ENCODE data around the gene KLRF2. TPM values are rescaled to one million over a fixed set of nuclear protein-coding genes. Genes with fewer than 3 reads are reported as not detected.

KLRF2 gene
- total RNA-seq, 5 donors from 2014 or later (not counting 1 experiment from before 2014, with no cell fraction given) = not detected

DNA sequence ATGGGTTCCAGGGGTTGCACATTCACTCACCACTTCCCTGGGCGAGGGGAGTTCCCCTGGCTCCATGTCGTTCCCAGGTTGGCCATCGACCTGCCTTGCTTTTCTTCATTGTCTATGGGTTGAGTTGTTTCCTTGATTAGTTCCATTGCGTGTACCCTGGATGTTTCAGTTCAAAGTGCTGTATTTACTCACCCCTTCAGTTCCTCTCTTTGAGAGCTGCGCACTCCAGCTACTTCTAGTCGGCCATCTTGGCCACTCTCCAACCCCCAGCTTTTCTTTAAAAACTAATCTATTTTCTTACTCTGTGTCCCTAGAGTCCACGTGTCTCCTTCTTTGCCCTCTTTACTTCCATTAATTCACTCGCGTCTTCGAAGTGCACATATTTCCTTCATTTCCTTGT, 39.2 kb downstream of the KLRF2 start:
- 88% methylated on average over 6 of the region's 10 CpGs for WGBS (ENCODE audit: insufficient coverage)
- H3K36me3 ChIP-seq (ENCODE audit: control insufficient read depth in 2 of 2, extremely low read depth in 1 of 2, insufficient read depth in 1 of 2, low read length in 1 of 2) = no peaks in the 10 kb centered on the region
- Mint-ChIP-seq H3K4me1 (peaks cover 10 to 20% (median 12%) of the 10 kb centered on the region in 3 donors), H3K27me3 (peaks cover 2 to 3% of the 10 kb centered on the region in 2 donors), H3K4me3 (no peak overlapping the region), H3K9me3 (no peaks in the 10 kb centered on the region), H3K27ac (no peak overlapping the region), H3K36me3 (no peaks in the 10 kb centered on the region)
- H3K9me3 ChIP-seq = no peaks in the 10 kb centered on the region
- peaks cover 0 to 12% of the 10 kb centered on the region in 2 experiments for H3K27me3 ChIP-seq (replicated peaks in 1 of 2; ENCODE audit: control insufficient read depth in 2 of 2, extremely low read depth in 1 of 2, insufficient read depth in 2 of 2, low read length in 1 of 2)
- POLR2A ChIA-PET = no interaction called here
- ATAC-seq (replicated peaks in 1 of 4) (no peak), DNase-seq (no peak)
- no peak overlapping the region for H3K4me3 ChIP-seq (ENCODE audit: control insufficient read depth in 1 of 2, extremely low read depth in 1 of 2, low read length in 1 of 2)
- peaks cover 0 to 2% of the 10 kb centered on the region in 2 experiments for H3K4me1 ChIP-seq (ENCODE audit: control insufficient read depth in 1 of 2, extremely low read depth in 1 of 2, insufficient read depth in 2 of 2, low read length in 2 of 2)
- CTCF ChIA-PET = interaction anchor here in 1 of 2 donors (0.6 to 1.4 kb wide), 2 partner anchors 107 to 1051 kb away, joined by 3 read pairs; no protein-coding TSS in a partner anchor
- no peak overlapping the region for H3K27ac ChIP-seq (ENCODE audit: low read length)

DNA sequence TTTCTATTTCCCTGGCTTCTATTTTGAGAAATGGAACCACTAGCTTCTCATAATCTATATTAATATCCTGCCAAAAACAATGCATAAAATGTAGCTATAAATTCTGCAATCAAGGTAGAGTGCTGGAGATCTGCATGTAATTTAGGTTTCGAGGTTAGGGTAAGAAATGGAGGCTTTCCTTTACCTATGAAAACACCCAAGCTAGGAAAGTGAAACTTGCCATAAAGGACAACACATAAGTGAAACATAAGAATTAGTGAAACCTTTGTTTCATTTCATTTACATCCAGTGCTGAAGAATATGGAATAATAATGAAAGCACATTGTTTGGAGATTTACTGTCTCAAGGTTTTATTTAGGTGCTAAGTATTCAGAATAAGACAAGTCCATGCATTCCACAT, 41.1 kb downstream of the KLRF2 start:
- CTCF ChIA-PET = interaction anchor here (0.5 to 1.7 kb wide), 6 partner anchors 13 to 319 kb away, joined by 3 to 5 read pairs (median 4); no protein-coding TSS in a partner anchor
- Histone ChIP-seq H3K4me3 (ENCODE audit: control insufficient read depth in 1 of 2, extremely low read depth in 1 of 2, low read length in 1 of 2) (no peak overlapping the region), H3K27ac (ENCODE audit: low read length) (no peak overlapping the region), H3K9me3 (no peaks in the 10 kb centered on the region), H3K4me1 (ENCODE audit: control insufficient read depth in 1 of 2, extremely low read depth in 1 of 2, insufficient read depth in 2 of 2, low read length in 2 of 2) (peaks cover 2 to 3% of the 10 kb centered on the region in 2 experiments), H3K27me3 (replicated peaks in 1 of 2; ENCODE audit: control insufficient read depth in 2 of 2, extremely low read depth in 1 of 2, insufficient read depth in 2 of 2, low read length in 1 of 2) (peaks cover 0 to 12% of the 10 kb centered on the region in 2 experiments), H3K36me3 (ENCODE audit: control insufficient read depth in 2 of 2, extremely low read depth in 1 of 2, insufficient read depth in 1 of 2, low read length in 1 of 2) (no peaks in the 10 kb centered on the region)
- Mint-ChIP-seq H3K27me3 (peaks cover 2 to 3% of the 10 kb centered on the region in 2 donors), H3K27ac (no peak overlapping the region), H3K36me3 (no peaks in the 10 kb centered on the region), H3K4me1 (peaks cover 13 to 25% (median 15%) of the 10 kb centered on the region in 3 donors), H3K9me3 (no peaks in the 10 kb centered on the region), H3K4me3 (no peak overlapping the region)
- no CpG with 5 or more reads among the region's 1 CpG for WGBS (ENCODE audit: insufficient coverage)
- no peak for DNase-seq
- POLR2A ChIA-PET = interaction anchor here in 1 of 2 donors (0.9 kb wide), 1 partner anchor 10 kb away, joined by 3 read pairs; the partner anchor contains the start of gene CLEC2A
- no peak for ATAC-seq (replicated peaks in 1 of 4)

DNA sequence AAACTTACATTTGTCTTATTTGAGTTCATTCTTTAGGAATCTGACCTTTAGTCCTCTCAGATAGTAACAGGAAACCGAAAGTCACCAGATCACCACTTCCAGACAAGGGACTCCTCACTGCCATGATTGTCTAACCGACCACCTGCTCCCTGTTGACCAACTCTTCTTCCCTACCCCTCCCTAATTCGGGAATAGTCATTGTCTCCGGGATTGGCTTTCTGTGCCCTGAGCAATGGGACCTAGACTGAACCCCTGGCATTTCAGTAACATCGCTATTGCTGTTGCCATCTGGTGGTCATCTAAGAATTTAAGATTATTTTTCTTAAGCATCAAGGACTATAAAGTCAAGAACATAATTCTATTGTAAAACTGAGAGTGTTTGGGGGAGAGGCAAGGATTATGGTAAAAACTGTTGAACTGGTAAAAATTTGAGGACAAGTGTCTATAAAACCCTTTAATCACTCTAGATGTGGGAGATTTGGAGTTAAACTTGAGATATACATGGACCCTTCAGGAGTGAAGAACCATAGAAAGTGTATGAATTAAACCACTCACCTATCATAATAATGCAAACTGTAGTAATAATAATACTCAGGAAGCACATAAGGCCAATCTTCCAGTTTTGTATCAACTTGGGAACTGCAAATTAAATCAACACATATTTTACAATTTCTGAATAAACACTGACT, 44.6 kb downstream of the KLRF2 start:
- no peaks in the 10 kb centered on the region for H3K27me3 ChIP-seq (replicated peaks in 1 of 2; ENCODE audit: control insufficient read depth in 2 of 2, extremely low read depth in 1 of 2, insufficient read depth in 2 of 2, low read length in 1 of 2)
- no peak overlapping the region for H3K27ac ChIP-seq (ENCODE audit: low read length)
- POLR2A ChIA-PET = no interaction called here
- no CpG with 5 or more reads among the region's 5 CpGs for WGBS (ENCODE audit: insufficient coverage)
- H3K27me3 Mint-ChIP-seq = peaks cover 4 to 9% of the 10 kb centered on the region in 2 donors
- H3K4me3 Mint-ChIP-seq = peak overlapping the region; percentile 47 to 72 (median 60)
- H3K4me1 ChIP-seq (ENCODE audit: control insufficient read depth in 1 of 2, extremely low read depth in 1 of 2, insufficient read depth in 2 of 2, low read length in 2 of 2) = peaks cover 2 to 3% of the 10 kb centered on the region in 2 experiments
- ATAC-seq (replicated peaks in 1 of 4) (peak in 3 of 4 experiments; percentile 48 to 66 (median 63)), DNase-seq (peak in 11 of 35 experiments; percentile 2 to 68 (median 15))
- CTCF ChIA-PET = interaction anchor here (0.5 to 2.3 kb wide), 10 partner anchors 12 to 215 kb away, joined by 3 to 20 read pairs (median 4); no protein-coding TSS in a partner anchor
- peak overlapping the region; percentile 16 to 38 for H3K4me3 ChIP-seq (ENCODE audit: control insufficient read depth in 1 of 2, extremely low read depth in 1 of 2, low read length in 1 of 2)
- no peaks in the 10 kb centered on the region for H3K9me3 ChIP-seq
- H3K36me3 Mint-ChIP-seq = no peaks in the 10 kb centered on the region
- no peaks in the 10 kb centered on the region for H3K9me3 Mint-ChIP-seq
- H3K4me1 Mint-ChIP-seq = peaks cover 13 to 25% (median 15%) of the 10 kb centered on the region in 3 donors
- no peaks in the 10 kb centered on the region for H3K36me3 ChIP-seq (ENCODE audit: control insufficient read depth in 2 of 2, extremely low read depth in 1 of 2, insufficient read depth in 1 of 2, low read length in 1 of 2)
- H3K27ac Mint-ChIP-seq = no peak overlapping the region

DNA sequence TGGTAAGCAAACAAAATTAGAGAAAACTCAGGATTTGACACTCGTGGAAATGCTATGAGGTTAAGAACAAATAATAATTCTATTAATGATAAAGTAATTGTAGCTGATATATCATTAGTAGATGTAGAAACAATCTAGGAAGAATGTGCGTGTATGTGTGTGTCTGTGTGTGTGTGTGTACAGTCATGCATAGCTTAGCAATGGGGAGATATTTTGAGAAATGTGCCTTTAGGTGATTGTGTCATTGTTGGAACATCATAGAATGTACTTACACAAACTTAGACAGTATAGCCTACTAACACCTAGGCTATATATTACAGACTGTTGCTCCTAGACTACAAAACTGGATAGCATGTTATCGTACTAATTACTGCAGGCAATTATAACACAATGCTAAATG, 45.6 kb downstream of the KLRF2 start:
- H3K36me3 ChIP-seq (ENCODE audit: control insufficient read depth in 2 of 2, extremely low read depth in 1 of 2, insufficient read depth in 1 of 2, low read length in 1 of 2) = no peaks in the 10 kb centered on the region
- H3K27ac ChIP-seq (ENCODE audit: low read length) = no peak overlapping the region
- peaks cover 2 to 3% of the 10 kb centered on the region in 2 experiments for H3K4me1 ChIP-seq (ENCODE audit: control insufficient read depth in 1 of 2, extremely low read depth in 1 of 2, insufficient read depth in 2 of 2, low read length in 2 of 2)
- no peak overlapping the region for H3K27ac Mint-ChIP-seq
- CTCF ChIA-PET = interaction anchor here (0.9 to 2.1 kb wide), 6 partner anchors 110 to 214 kb away, joined by 3 to 14 read pairs (median 6); no protein-coding TSS in a partner anchor
- POLR2A ChIA-PET = no interaction called here
- no peaks in the 10 kb centered on the region for H3K9me3 Mint-ChIP-seq
- no peak overlapping the region for H3K4me3 Mint-ChIP-seq
- H3K4me1 Mint-ChIP-seq = peaks cover 13 to 21% (median 15%) of the 10 kb centered on the region in 3 donors
- DNase-seq = no peak
- H3K4me3 ChIP-seq (ENCODE audit: control insufficient read depth in 1 of 2, extremely low read depth in 1 of 2, low read length in 1 of 2) = no peak overlapping the region
- no peak for ATAC-seq (replicated peaks in 1 of 4)
- H3K27me3 ChIP-seq (replicated peaks in 1 of 2; ENCODE audit: control insufficient read depth in 2 of 2, extremely low read depth in 1 of 2, insufficient read depth in 2 of 2, low read length in 1 of 2) = no peaks in the 10 kb centered on the region
- H3K36me3 Mint-ChIP-seq = no peaks in the 10 kb centered on the region
- no peaks in the 10 kb centered on the region for H3K9me3 ChIP-seq
- peaks cover 4 to 9% of the 10 kb centered on the region in 2 donors for H3K27me3 Mint-ChIP-seq
- WGBS (ENCODE audit: insufficient coverage) = 100% methylated on average over 1 of the region's 3 CpGs

DNA sequence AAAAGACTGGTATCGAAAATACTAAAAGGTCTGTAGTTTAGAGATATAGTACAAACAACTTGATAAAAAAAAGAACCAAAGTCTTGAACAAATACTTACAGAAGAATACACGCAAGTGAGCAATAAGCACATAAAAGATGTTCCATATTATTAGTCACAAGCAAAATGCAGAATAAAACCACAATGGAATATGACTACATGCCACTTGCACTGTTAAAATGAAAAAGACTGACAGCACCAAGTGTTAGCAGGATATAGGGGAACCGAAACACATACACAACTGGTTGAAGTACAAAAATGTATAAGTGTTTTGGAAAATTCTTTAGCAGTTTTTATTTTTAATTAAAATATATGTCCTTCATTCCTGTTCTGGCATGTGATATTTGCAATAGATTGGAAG, 47.3 kb downstream of the KLRF2 start:
- H3K4me3 Mint-ChIP-seq = no peak overlapping the region
- H3K36me3 Mint-ChIP-seq = no peaks in the 10 kb centered on the region
- Histone ChIP-seq H3K27ac (ENCODE audit: low read length) (no peak overlapping the region), H3K36me3 (ENCODE audit: control insufficient read depth in 2 of 2, extremely low read depth in 1 of 2, insufficient read depth in 1 of 2, low read length in 1 of 2) (no peaks in the 10 kb centered on the region), H3K4me3 (ENCODE audit: control insufficient read depth in 1 of 2, extremely low read depth in 1 of 2, low read length in 1 of 2) (no peak overlapping the region), H3K27me3 (replicated peaks in 1 of 2; ENCODE audit: control insufficient read depth in 2 of 2, extremely low read depth in 1 of 2, insufficient read depth in 2 of 2, low read length in 1 of 2) (no peaks in the 10 kb centered on the region), H3K4me1 (ENCODE audit: control insufficient read depth in 1 of 2, extremely low read depth in 1 of 2, insufficient read depth in 2 of 2, low read length in 2 of 2) (peaks cover 0 to 3% of the 10 kb centered on the region in 2 experiments), H3K9me3 (no peaks in the 10 kb centered on the region)
- ATAC-seq (replicated peaks in 1 of 4) (no peak), DNase-seq (no peak)
- peaks cover 7 to 9% of the 10 kb centered on the region in 2 donors for H3K27me3 Mint-ChIP-seq
- no peaks in the 10 kb centered on the region for H3K9me3 Mint-ChIP-seq
- no peak overlapping the region for H3K27ac Mint-ChIP-seq
- peaks cover 3 to 6% (median 3%) of the 10 kb centered on the region in 3 donors for H3K4me1 Mint-ChIP-seq
- POLR2A ChIA-PET = interaction anchor here in 1 of 2 donors (0.6 kb wide), 1 partner anchor 288 kb away, joined by 3 read pairs; no protein-coding TSS in a partner anchor
- 100% methylated on average over 1 of the region's 3 CpGs for WGBS (ENCODE audit: insufficient coverage)
- CTCF ChIA-PET = interaction anchor here in 1 of 2 donors (2.1 kb wide), 1 partner anchor 112 kb away, joined by 9 read pairs; no protein-coding TSS in a partner anchor

DNA sequence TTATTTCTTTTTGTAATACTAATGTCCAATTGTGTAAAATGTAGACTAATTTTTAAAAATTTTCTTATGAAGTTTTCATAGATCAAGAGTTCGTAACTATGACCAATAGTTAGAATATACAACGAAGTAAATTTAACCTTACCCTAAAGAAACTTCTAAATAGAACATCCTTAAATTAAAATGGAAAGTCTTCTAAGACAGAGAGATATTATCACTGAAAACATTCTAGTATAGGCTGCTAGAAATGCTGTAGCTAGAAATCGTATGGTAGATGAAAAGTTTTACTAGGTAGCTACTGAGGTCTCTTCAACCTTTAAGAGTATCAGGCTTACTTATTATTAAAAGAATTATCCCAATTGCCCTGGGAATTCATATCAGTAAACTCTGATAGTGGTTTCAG, 50.0 kb downstream of the KLRF2 start:
- no peaks in the 10 kb centered on the region for H3K36me3 Mint-ChIP-seq
- POLR2A ChIA-PET = no interaction called here

More for the DNA sequence above, 50.0 kb downstream of the KLRF2 start:
- H3K9me3 Mint-ChIP-seq = no peaks in the 10 kb centered on the region
- Histone ChIP-seq H3K4me1 (ENCODE audit: control insufficient read depth in 1 of 2, extremely low read depth in 1 of 2, insufficient read depth in 2 of 2, low read length in 2 of 2) (no peaks in the 10 kb centered on the region), H3K27ac (ENCODE audit: low read length) (no peak overlapping the region), H3K4me3 (ENCODE audit: control insufficient read depth in 1 of 2, extremely low read depth in 1 of 2, low read length in 1 of 2) (no peak overlapping the region), H3K9me3 (no peaks in the 10 kb centered on the region), H3K27me3 (replicated peaks in 1 of 2; ENCODE audit: control insufficient read depth in 2 of 2, extremely low read depth in 1 of 2, insufficient read depth in 2 of 2, low read length in 1 of 2) (no peaks in the 10 kb centered on the region), H3K36me3 (ENCODE audit: control insufficient read depth in 2 of 2, extremely low read depth in 1 of 2, insufficient read depth in 1 of 2, low read length in 1 of 2) (no peaks in the 10 kb centered on the region)
- WGBS (ENCODE audit: insufficient coverage) = no CpG with 5 or more reads among the region's 3 CpGs
- H3K27me3 Mint-ChIP-seq = peaks cover 7 to 9% of the 10 kb centered on the region in 2 donors
- H3K27ac Mint-ChIP-seq = no peak overlapping the region
- ATAC-seq (replicated peaks in 1 of 4) (no peak), DNase-seq (no peak)
- no peaks in the 10 kb centered on the region for H3K4me1 Mint-ChIP-seq
- no peak overlapping the region for H3K4me3 Mint-ChIP-seq
- CTCF ChIA-PET = interaction anchor here in 1 of 2 donors (1.4 kb wide), 1 partner anchor 117 kb away, joined by 6 read pairs; no protein-coding TSS in a partner anchor

All from T-cell (primary cell).